ENCODE data around the gene PDE11A.
"Not testable (repeated sequence)": the region's sequence is repeated elsewhere in the genome, so short reads cannot be mapped to it uniquely, and the experiment has no call there.

Gene PDE11A

DNA sequence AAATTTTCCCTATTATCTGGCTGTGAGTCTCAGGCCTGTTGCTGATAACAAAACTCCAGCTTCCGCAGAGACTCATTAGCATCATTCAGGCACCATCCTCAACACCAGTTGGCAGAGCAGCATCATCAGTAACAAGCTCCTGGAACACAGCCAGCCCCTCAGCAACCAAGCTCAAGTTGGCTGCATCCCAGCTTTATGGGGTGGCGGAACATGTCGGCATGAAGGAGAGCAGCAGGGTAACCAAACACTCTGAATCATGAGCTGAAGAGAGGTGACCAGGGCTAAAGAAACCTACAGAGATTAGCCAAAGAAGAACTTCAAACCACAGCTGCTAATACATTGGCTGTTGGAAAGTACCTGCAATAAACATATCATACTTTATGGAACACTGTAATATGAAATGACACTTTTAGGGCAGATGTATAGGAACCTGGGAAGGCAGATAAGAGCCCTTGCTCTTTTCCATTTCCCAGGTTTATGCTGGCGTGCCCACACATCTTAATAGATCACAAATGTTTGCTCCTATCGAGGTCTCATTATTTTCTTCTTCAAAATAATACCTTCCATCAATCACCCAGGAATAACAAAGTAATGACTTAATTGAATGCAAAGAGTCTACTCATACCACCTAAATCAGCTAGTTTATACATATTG is 63.8 kb downstream of the PDE11A start:
- DNase-seq (ENCODE audit: low read depth) = no peak

DNA sequence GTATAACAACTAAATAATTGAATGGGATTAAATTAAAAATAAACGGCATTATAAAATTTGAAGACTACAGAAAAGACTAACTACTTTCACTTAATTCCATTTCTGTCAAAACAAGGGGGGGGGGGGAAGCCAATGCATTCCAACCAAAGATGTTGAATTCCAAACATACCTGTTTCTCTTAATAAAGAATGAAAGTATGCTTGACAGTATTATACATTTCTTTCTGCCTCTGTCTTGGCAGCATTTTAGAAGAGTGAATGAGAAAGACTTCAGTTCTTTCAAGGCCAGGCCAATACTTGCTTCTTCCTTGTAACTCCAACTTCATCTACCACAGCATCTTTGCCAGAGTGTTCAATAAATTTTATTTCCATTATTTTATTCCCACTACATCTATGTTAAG is 65.9 kb downstream of the PDE11A start:
- DNase-seq (ENCODE audit: low read depth) = no peak

DNA sequence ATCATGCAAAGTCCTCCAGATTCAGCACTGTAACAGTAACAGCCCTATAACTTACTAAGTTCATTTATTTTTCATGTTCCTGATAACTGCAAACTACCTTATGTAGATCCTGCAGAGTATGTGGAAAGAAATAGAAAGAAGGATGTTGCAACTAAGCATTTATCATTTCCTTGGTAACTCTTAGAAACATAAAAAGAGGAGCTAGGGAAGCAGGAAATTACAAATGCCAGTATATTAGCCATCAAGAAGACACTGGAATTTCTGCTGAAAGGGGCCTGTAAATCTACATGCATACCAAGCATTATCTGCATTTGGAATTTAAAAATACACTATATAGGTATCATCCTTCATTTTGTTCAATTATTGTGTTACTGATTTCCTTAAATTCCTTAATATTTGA is 66.8 kb downstream of the PDE11A start:
- DNase-seq (ENCODE audit: low read depth) = no peak

DNA sequence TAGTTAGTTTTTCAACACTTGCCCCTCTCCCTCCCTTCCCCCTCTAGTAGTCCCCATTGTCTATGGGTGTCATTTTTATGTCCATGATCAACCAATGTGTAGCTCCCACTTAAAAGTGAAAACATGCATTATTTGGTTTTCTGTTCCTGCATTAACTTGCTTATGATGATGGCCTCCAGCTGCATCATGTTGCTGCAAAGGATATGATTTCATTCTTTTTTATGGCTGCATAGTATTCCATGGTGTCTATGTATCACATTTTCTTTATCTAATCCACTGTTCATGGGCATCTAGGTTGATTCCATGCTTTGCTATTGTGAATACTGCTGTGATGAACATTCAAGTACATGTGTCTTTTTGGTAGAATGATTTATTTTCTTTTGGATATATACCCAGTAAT is 70.5 kb downstream of the PDE11A start:
- DNase-seq (ENCODE audit: low read depth) = no peak

DNA sequence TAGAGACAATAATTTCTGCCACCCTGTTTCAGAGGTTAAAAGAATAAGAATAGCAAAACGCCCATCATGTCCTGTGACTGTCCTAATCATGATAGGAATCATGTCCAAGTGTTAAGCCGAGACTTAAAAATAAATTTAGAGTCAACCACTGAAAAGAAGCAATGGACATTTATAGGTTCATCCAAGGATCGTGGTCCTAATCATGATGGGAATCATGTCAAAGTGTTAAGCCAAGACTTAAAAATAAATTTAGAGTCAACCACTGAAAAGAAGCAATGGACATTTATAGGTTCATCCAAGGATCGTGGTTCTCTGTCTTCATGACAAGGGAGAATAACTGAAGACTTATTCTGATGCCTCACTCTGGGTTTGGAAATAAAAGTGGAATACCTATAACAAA is 73.6 kb downstream of the PDE11A start:
- no peak for DNase-seq (ENCODE audit: low read depth)

DNA sequence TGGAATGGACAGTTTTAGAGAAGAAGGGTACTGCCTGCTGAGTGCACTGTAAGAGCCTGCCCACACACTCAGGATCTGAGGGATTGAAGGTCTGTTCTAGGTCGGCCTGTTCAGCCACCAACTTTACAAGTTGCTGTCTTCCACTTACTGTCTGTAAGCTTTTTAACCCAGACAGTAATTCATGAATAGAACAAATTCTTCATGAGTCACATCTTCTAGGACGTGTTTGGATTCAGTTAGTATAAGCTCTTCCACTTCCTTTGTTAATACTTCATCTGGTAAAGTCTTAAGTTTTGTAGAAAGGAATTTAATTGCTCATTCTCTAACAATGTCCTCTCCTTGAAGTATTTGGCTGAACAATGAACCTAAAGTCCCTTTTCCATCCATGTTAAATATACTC is 74.6 kb downstream of the PDE11A start:
- DNase-seq (ENCODE audit: low read depth) = no peak

DNA sequence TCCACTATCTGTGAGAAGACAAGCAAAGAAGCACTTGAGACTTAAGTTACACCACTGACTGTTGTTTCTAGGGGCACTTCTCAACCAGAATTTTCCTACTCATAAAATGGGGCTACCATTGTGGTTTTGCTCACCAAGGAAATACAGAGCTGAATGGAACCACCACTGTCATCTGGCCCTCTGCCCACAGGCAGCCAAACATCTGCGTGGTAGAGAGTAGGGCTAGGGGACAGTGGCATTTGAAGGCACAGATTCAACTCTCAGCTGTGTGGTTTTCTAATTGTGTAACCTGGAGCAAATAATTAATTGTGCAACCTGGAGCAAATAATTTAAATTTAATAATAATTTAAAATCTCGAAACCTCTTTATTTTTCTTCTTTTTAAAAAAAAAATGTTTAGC is 79.6 kb downstream of the PDE11A start:
- no peak for DNase-seq (ENCODE audit: low read depth)

DNA sequence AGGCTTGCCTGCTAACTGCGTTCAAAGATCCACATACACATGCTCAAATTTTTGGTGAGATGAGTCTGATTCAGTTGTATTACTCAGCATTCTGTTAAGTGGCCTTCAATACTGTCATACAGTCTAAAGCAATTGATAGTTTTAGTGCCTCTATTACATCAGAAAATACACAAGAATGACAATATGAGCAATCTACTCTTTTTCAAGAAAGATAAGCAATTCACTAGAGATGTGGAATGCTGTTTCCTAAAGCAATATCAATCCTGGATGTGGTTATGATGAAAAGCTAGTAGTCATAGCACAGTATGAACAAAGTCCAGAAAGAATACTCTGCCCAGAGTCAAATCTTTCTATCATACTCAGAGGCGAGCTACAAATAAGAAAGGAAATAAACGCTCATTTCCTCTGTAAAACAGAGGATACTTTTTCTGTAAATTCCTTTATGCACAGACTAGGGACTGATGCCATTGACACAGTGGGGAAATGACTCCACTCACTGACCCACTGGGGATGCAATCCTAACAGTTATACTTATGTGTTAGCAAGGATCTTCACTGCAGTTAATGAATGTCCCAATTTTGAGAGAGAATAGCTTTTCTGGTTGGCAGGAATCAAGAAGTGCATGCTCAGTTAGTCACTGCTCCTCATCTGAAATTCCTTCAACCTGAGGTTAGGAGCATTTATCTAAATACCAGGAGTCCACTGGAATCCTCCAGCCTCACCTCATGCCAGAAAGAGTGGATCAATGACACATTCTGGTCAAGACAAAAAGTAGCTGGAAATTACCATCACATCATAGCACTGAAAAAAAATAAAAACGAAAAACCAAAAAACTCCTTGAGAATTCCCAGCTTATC is 83.3 kb downstream of the PDE11A start:
- no peak for DNase-seq (ENCODE audit: low read depth)

DNA sequence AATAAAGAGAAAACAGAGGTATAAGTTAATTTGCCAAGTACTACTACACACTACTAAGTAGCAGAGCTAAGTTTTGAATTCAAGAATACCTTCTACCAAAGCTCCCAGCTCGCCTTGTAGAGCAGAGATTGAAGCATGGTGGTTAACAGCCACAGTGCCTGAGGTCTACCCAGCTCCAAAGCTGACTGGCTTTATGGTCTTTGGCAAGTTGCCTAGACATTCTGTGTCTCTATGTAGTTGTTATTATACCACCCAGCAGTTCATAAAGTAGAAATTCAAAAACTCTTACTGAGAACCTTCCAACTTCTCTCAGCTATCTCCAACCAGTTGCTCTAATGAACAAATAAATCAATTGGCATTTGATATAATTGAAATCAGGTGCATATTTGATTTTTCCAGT is 87.8 kb downstream of the PDE11A start:
- DNase-seq (ENCODE audit: low read depth) = no peak

DNA sequence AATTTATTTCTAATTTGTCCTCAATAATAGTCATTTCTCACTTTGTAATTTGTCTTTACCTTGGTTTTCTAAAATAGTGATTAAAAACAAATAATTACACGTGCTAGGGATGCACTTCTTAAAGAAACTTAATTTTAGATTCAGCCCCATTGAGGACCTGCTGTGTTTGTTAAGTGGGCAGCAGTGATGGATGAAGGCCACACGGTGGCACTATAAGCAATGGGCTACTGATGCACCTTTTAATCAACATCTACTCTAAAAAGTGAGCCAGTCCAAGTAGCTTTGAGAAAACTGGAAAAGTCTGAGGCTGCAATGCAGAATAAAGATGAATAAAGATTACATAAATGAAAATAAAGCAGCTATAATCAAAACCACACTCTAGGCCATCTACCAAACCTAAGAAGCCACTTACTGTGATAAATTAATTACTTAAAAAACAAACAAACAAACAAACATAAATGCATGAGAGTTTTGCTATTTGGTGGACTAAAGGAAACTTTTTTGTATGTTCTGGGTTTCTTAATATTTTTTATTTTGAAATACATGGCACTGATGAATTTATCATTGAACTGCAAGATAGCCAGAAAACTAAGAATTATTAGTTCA is 89.3 kb downstream of the PDE11A start:
- DNase-seq (ENCODE audit: low read depth) = no peak

DNA sequence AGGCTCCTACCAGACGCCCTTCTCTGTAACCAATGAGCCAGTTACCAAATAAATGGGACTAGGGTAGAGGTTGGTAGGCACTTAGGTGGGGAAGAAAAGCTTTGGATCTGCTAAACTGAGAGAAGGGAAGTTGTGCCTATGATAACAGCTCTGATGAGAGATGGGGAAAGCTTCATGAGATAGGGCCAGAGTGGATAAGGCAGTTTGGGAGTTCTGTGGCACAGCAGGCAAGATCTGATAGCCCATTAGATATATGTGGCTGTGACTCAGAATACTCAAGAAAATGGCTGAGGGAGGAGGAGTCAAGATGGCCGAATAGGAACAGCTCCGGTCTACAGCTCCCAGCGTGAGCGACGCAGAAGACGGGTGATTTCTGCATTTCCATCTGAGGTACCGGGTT is 99.8 kb downstream of the PDE11A start:
- no peak for DNase-seq (ENCODE audit: low read depth)

DNA sequence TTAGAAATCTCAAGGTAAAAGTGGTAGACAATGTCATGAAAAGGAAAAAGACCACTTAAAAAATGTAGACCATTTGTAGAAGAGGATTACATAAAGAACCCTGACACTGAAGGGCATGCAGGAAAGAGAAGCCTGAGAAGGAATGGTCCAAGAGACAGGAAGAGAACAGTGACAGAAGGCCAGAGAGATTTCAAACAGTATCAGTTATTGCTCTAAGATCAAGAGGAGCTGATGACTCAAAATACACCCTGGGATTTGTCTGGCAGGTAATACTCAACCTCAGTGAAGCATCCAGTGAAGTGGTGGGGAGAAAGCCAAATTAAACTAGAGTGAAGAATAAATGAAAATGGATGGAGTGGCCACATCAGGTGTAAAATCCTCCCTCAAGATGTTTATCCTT is 100.5 kb downstream of the PDE11A start:
- no peak for DNase-seq (ENCODE audit: low read depth)

DNA sequence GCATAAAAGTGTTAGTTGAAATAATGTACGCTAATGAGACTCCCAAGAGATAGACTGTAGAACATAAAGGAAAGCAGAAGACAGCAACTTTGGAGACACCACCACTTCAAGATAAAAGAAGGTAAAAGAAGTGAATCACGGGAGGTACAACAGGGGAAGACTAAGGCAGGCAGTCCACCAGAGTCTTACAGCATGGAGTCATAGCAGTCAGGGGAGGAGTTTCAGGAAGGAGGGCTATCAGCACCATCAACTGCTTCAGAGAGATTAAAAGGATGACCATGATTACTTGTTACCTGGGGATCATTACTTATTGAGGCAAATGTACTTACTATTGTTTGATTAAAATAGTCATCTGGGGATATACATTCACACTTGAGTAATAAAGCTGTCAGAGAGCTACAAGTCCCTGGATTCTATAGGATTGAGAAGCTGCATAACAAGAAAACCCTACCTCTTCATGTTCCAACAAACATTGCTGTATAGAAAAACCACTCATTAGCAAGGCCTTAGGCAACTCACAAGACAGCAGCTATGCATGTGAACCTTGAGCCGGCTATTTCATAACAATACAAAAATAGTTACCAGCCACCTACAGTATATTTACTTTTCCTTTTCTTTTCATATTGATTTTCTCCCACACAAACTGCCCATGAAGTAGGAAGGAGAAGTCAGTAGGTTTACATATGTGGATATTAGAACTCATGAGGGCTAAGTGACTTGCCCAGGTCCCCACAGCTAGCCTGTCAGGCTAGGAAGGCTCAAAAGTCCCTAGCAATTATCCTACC is 101.7 kb downstream of the PDE11A start:
- no peak for DNase-seq (ENCODE audit: low read depth)

DNA sequence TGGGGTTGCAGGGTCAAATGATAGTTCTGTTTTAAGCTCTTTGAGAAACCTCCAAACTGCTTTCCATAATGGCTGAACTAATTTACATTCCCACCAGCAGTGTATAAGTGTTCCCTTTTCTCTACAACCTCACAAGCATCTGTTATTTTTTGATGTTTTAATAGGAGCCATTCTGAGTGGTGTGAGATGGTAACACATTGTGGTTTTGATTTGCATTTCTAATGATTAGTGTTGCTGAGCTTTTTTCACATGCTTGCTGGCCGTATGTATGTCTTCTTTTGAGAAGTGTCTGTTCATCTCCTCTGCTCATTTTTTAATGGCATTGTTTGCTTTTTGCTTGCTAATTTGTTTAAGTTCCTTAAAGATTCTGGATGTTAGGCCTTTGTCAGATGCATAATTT is 107.7 kb downstream of the PDE11A start:
- DNase-seq (ENCODE audit: low read depth) = no peak

DNA sequence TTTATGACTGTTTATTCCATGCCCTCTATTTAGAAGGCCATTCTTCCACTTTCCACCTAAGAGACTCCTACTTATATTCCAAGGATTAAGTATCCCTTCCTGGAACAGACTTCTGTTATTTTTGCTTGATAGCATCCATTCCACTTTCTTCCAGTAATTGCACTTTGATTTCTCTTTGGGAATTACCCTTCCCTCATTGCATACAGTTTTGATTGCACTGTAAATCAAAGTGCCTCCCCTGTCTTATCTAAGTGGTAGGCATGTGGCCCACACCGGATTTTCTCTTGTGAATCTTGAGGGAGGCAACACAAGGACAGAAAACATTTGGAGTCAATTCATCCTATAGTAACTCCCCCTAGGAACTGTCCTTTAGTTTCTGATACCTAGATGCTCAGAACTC is 120.4 kb downstream of the PDE11A start:
- no peak for DNase-seq (ENCODE audit: low read depth)

DNA sequence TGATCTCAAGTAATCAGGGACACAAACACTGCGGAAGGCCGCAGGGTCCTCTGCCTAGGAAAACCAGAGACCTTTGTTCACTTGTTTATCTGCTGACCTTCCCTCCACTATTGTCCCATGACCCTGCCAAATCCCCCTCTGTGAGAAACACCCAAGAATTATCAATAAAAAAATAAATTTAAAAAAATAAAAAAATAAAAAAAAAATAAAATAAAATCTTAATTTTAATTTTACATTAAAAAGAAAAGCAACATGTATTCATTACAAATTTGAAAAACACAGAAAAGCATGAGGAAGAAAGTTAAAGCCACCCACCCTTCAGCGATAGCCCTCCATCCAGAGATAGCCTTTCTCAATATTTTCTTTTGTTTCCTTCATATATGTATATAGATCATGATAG is 125.0 kb downstream of the PDE11A start:
- DNase-seq (ENCODE audit: low read depth) = not testable (repeated sequence)

DNA sequence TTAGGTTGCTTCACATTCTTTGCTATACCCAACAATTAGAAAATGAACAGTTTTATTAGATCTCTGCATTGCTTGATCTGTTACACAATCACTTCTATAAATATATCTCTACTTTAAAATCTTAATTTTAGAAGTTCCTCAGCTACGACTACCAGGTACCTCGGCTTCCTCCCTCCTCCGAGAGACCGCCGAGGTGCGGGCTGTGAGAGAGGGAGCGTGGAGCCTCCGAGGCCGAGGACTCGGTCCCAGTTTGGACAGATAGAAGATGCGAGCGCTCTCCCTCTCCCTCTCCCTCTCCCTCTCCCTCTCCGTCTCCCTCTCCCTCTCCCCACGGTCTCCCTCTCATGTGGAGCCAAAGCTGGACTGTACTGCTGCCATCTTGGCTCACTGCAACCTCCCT is 128.0 kb downstream of the PDE11A start:
- DNase-seq (ENCODE audit: low read depth) = not testable (repeated sequence)

DNA sequence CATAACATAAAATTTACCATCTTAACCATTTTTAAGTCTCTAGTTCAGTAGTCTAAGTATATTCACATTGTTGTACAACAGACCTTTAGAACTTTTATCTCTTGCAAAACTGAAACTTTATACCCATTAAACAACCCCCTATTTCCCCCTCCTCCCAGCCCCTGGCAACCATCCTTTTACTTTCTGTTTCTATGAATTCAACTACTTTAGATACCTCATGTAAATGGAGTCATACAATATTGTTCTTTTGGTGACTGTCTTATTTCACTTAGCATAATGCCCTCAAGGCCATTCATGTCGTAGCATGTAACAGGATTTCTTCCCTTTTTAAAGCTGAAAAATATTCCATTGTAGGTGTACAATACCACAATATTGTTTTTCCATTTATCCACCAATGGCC is 129.8 kb downstream of the PDE11A start:
- no peak for DNase-seq (ENCODE audit: low read depth)

DNA sequence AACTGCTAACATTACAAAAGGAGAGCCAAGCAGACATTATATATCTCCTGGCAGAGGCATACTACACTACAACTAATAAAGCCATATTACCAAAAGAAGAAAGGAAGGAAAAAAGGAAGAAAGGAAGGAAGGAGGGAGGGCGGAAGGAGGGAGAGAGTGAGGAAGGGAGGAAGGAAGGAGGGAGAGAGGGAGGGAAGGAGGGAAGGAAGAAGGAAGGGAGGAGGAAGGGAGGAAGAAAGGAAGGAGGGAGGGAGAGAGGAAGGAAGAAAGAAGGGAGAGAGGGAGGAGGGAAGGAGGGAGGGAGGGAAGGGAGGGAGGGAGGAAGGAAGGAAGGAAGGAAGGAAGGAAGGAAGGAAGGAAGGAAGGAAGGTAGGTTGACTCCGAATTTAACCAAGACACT is 133.4 kb downstream of the PDE11A start:
- no peak for DNase-seq (ENCODE audit: low read depth)

DNA sequence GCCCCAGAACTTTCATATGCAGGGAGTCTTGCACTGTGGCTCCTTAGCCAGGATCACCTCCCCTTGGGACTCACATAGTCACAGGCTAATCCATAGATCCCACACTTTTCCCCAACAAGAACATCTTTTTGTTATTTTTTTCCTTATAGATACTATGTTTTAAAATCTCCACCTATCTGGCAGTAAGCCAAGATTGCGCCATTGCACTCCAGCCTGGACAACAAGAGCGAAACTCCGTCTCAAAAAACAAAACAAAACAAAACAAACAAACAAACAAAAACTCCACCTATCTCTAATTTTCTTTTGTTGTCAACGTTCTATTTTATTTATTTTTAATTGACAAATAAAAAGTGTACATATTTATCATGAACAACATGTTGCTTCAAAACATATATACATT is 141.7 kb downstream of the PDE11A start:
- no peak for DNase-seq (ENCODE audit: low read depth)

DNA sequence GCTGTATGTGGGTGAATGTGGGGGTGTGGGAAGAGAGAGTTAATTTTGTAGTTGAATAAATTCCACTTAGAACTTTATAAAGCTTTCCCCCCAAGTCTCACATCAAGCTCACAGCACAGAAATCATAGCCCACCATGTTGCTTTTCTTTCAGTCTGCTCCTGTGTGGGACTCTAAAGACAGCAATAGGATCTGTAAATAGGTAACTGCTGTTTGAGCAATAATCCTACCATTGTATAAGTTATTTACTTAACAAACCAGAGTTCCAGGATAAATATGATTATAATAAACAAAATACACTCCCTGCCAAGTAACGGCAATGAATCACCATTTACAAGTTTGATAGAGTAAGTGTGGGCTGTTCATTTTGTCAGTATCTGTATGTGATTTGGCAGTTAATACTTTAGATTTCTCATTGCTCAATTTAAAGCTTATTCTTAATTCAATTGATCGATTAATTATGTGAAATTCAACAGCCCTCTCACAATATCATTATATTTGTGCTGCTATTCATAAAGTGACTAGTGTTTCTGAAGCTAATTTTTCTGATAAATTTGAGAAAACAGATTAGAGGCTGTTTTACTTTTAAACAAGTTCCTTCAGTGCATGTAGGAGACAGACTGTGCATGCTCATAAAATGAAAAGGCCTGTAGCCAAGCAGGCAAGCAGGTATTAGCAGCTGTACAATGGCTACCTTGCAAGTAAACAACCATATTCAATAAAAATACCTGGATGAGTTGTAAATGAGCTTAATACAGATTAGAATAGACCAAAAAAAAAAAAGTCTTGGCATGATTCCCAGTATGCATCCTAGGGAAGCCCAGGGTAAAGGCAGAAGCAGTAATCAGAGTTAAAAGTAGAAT is 142.7 kb downstream of the PDE11A start:
- no peak for DNase-seq (ENCODE audit: low read depth)

DNA sequence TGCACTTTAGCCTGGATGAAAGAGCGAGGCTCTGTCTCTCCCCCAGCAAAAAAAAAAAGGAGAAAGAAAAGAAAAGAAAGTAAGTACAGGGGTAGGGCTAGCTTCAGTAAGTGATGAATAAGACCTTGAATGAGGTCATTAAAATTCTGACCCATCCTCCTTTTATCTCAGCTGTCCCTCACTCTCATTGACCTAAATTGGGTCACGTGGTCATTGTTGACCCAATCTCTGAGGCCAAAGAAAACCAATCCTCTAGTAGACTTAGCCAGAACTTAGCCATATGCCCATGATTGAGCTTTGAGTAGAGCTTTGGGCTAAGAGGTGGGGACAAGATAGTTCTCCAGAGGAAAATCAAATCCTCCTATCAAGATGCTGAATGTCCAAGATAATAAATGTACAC is 149.3 kb downstream of the PDE11A start:
- no peak for DNase-seq (ENCODE audit: low read depth)

Measured in stimulated activated CD4-positive, alpha-beta T cell treated with anti-CD3 and anti-CD28 coated beads, Interleukin-2, amount 100 ng/mL, for 4 hours (primary cell).